ENCODE measurements around the gene ZNF66.
"Not testable (repeated sequence)": the region's sequence is repeated elsewhere in the genome, so short reads cannot be mapped to it uniquely, and the experiment has no call there.

GRCh38 chr19:20769225-20769736 lies 6.8 kb upstream of the ZNF66 start:
- TF ChIP-seq, protein P1, sequence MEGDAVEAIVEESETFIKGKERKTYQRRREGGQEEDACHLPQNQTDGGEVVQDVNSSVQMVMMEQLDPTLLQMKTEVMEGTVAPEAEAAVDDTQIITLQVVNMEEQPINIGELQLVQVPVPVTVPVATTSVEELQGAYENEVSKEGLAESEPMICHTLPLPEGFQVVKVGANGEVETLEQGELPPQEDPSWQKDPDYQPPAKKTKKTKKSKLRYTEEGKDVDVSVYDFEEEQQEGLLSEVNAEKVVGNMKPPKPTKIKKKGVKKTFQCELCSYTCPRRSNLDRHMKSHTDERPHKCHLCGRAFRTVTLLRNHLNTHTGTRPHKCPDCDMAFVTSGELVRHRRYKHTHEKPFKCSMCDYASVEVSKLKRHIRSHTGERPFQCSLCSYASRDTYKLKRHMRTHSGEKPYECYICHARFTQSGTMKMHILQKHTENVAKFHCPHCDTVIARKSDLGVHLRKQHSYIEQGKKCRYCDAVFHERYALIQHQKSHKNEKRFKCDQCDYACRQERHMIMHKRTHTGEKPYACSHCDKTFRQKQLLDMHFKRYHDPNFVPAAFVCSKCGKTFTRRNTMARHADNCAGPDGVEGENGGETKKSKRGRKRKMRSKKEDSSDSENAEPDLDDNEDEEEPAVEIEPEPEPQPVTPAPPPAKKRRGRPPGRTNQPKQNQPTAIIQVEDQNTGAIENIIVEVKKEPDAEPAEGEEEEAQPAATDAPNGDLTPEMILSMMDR (IDR thresholded peaks at IDR 0.05; ENCODE audit: poor library complexity), result not testable (repeated sequence)
- not testable (repeated sequence) for TF ChIP-seq EZH2phosphoT487 (IDR thresholded peaks at IDR 0.05; ENCODE audit: low read depth, severe bottlenecking, unreplicated experiment)
